Mesodermal cell (in vitro differentiated cells): Measurements from ENCODE around the gene BAZ2A. TPM values are rescaled to one million over a fixed set of nuclear protein-coding genes. Genes with fewer than 3 reads are reported as not detected.

Experiments used
- H3K27ac ChIP-seq: 2 replicates; pipeline ENCODE4 v1.7.0; 2013; ENCODE audit warnings: mild to moderate bottlenecking, low read depth, low read length, moderate library complexity; ENCODE audit not compliant: severe bottlenecking
- H3K36me3 ChIP-seq: 2 replicates; pipeline ENCODE4 v1.7.1; 2013; ENCODE audit warnings: mild to moderate bottlenecking, low read length, moderate library complexity; ENCODE audit not compliant: control insufficient read depth, insufficient read depth
- H3K4me1 ChIP-seq: one replicate; pipeline ENCODE4 v1.7.1; 2013; ENCODE audit warnings: mild to moderate bottlenecking, low read length; ENCODE audit not compliant: insufficient read depth, control insufficient read depth, poor library complexity, severe bottlenecking
- H3K4me3 ChIP-seq: 2 replicates; pipeline ENCODE4 v1.7.0; 2013; ENCODE audit warnings: low read length, control low read depth, mild to moderate bottlenecking; ENCODE audit not compliant: insufficient read depth, poor library complexity, severe bottlenecking; ENCODE audit errors: extremely low read depth
- H3K9me3 ChIP-seq: 2 replicates; pipeline ENCODE4 v1.7.1; 2013; ENCODE audit warnings: mild to moderate bottlenecking, low read length, moderate library complexity; ENCODE audit not compliant: control insufficient read depth
- WGBS, 2 experiments: methylation state at CpG; one replicate each; pipeline ENCODE4 v1.1.5; 2013; ENCODE audit warnings: missing lambda C conversion rate in 2 of 2; ENCODE audit not compliant: insufficient coverage in 2 of 2; 5-methylcytosine and 5-hydroxymethylcytosine counted together
- polyA plus RNA-seq, 2 experiments: library from polyadenylated mRNA; stranded (reverse); fragments of 50-300 nt; gene quantifications; one replicate each; pipeline ENCODE4 v1.2.3, GENCODE V29; 2013

BAZ2A gene
- polyA plus RNA-seq (2013, experiment 1 of 2): 127 TPM
- polyA plus RNA-seq (2013, experiment 2 of 2): 95.9 TPM

GRCh38 chr12:56630180-56630632, at the start of gene BAZ2A:
BAZ2A (minus strand) TSS chr12:56630326; CDS start chr12:56617530, 12,796 bp downstream.
- Histone ChIP-seq H3K4me3 (peak within 1 kb of the TSS; percentile 98), H3K4me1 (peaks cover 39% of the 10 kb centered on the region), H3K9me3 (no peaks in the 10 kb centered on the region), H3K36me3 (peaks cover 29% of the 10 kb centered on the region), H3K27ac (peak within 1 kb of the TSS; percentile 78)
- 1% methylated on average over 18 to 22 of the region's 31 CpGs for WGBS, 2 experiments

DNA sequence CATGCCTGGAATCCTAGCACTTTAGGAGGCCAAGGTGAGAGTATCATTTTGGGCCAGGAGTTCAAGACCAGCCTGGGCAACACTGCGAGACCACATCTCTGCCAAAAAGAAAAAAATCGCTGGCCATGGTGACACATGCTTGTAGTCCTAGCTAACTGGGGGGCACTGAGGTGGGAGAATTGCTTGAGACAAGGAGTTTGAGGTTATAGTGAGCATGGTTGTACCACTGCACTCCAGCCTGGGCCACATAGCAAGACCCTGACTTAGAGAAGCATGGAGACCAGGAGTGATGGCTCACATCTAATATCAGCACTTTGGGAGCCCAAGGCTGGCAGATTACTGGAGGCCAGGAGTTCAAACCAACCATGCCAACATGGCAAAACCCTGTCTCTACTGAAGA, 48.7 kb upstream of the BAZ2A start:
- 90 to 100% methylated on average over 2 of the region's 2 CpGs for WGBS, 2 experiments
- Histone ChIP-seq H3K9me3 (no peaks in the 10 kb centered on the region), H3K4me3 (no peak overlapping the region), H3K27ac (no peak overlapping the region), H3K36me3 (peaks cover 88% of the 10 kb centered on the region), H3K4me1 (peaks cover 2% of the 10 kb centered on the region)

- WGBS, 2 experiments: no CpG with 5 or more reads among the region's 1 CpG
- Histone ChIP-seq H3K36me3 (peaks cover 86% of the 10 kb centered on the region), H3K4me3 (no peak overlapping the region), H3K9me3 (no peaks in the 10 kb centered on the region), H3K27ac (no peak overlapping the region), H3K4me1 (peaks cover 2% of the 10 kb centered on the region)
These were observed 47.6 kb upstream of the BAZ2A start for GRCh38 chr12:56677680-56678079.

DNA sequence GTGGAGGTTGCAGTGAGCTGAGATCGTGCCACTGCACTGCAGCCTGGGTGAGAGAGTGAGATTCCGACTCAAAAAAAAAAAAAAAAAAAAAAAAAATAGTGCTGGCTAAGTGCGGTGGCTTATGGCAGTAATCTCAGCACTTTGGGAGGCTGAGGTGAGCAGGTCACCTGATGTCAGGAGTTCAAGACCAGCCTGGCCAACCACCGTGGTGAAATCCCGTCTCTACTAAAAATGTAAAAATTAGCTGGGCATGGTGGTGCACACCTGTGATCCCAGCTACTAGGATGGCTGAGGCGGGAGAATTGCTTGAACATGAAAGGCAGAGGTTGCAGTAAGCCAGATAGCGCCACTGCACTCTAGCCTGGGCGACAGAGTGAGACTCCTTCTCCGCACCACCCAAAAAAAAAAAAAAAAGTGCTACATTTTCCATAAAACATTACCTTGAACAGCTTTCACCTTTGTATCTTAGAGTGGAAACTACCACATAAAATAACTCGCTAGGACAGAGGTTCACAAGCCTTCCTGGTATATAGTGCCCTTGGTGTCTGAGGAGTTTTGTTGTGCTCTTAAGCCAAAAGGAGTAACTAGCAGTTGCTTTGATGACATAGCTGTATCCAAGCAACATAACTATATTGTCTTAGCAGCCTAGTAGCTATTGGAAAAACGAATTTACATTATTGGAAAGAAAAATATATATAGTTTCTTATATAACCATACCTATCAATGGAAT, 46.9 kb upstream of the BAZ2A start:
- H3K4me3 ChIP-seq: no peak overlapping the region
- 84 to 89% methylated on average over 4 to 8 of the region's 11 CpGs for WGBS, 2 experiments
- H3K27ac ChIP-seq: no peak overlapping the region

GRCh38 chr12:56671608-56672007, 41.5 kb upstream of the BAZ2A start:
- Histone ChIP-seq H3K36me3 (peaks cover 89% of the 10 kb centered on the region), H3K4me3 (no peak overlapping the region), H3K9me3 (no peaks in the 10 kb centered on the region), H3K27ac (no peak overlapping the region), H3K4me1 (no peaks in the 10 kb centered on the region)
- WGBS, 2 experiments: 94 to 100% methylated on average over 2 of the region's 2 CpGs

More for the DNA sequence above, 46.9 kb upstream of the BAZ2A start:
- Histone ChIP-seq H3K9me3 (no peaks in the 10 kb centered on the region), H3K4me1 (peaks cover 1% of the 10 kb centered on the region), H3K36me3 (peaks cover 83% of the 10 kb centered on the region)

DNA sequence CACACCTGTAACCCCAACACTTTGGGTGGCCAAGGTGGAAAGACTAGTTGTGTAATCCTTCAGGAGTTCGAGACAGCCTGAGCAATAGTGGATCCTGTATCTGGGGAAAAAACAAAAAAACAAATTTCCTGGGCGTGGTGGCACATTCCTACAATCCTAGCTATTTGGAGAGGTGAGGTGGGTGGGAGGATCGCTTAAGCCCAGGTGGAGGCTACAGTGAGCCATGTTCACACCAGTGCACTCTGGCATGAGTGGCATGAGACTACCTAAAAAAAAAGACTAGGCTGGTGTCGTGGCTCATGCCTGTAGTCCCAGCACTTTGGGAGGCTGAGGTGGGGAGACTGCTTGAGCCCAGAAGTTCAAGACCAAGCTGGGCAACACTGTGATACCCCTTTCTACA, 40.7 kb upstream of the BAZ2A start:
- no peaks in the 10 kb centered on the region for H3K9me3 ChIP-seq
- no peak overlapping the region for H3K27ac ChIP-seq
- WGBS, 2 experiments: 93 to 95% methylated on average over 4 of the region's 4 CpGs
- H3K4me3 ChIP-seq: no peak overlapping the region
- no peaks in the 10 kb centered on the region for H3K4me1 ChIP-seq
- H3K36me3 ChIP-seq: peaks cover 90% of the 10 kb centered on the region

DNA sequence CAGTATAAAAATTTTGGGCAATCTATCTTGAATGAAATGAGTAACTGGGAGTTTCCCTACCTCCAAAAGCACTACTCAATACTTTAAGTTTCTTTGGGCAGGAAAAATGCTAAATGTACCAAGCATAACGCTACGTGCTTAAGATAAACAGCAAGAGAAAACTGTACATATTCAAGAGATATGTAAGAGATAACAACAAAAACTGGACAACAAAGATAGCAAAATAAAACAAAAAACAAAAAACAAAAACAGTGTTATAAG, 38.0 kb upstream of the BAZ2A start:
- H3K36me3 ChIP-seq: peaks cover 94% of the 10 kb centered on the region
- no peak overlapping the region for H3K4me3 ChIP-seq
- H3K9me3 ChIP-seq: no peaks in the 10 kb centered on the region
- H3K4me1 ChIP-seq: no peaks in the 10 kb centered on the region
- WGBS, 2 experiments: no CpG with 5 or more reads among the region's 2 CpGs
- H3K27ac ChIP-seq: no peak overlapping the region

- Histone ChIP-seq H3K4me1 (no peaks in the 10 kb centered on the region), H3K4me3 (no peak overlapping the region), H3K36me3 (peaks cover 46% of the 10 kb centered on the region), H3K27ac (no peak overlapping the region), H3K9me3 (no peaks in the 10 kb centered on the region)
- WGBS, 2 experiments: 90 to 92% methylated on average over 12 of the region's 13 CpGs
These were observed 32.0 kb upstream of the BAZ2A start for GRCh38 chr12:56661979-56662638.

- no peak overlapping the region for H3K4me3 ChIP-seq
- WGBS, 2 experiments: 88 to 95% methylated on average over 4 to 5 of the region's 7 CpGs
These were observed 31.4 kb upstream of the BAZ2A start for GRCh38 chr12:56661560-56661959.

DNA sequence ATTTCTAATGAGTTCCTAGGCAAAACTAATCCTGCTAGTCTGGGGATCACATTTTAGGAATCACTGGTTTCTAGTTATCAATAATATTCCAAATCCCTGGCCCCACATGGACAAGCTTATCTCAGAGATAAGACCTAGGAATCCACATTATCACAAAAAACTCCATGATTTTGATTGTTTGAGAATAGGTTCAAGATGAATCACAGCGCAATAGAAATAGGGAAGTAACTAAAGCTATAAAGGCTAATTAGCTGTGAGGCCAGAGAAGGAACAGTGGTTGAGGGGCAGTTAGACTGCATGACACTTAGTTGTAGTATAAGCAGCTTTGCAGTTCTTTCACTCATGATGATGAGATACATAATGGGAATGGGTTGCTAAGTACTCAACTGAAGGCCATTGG, 28.8 kb upstream of the BAZ2A start:
- Histone ChIP-seq H3K27ac (no peak overlapping the region), H3K4me1 (no peaks in the 10 kb centered on the region), H3K36me3 (peaks cover 16% of the 10 kb centered on the region), H3K4me3 (no peak overlapping the region), H3K9me3 (no peaks in the 10 kb centered on the region)
- WGBS, 2 experiments: 100% methylated on average over 1 of the region's 1 CpG

More at GRCh38 chr12:56661560-56661959, 31.4 kb upstream of the BAZ2A start:
- H3K9me3 ChIP-seq: no peaks in the 10 kb centered on the region
- no peak overlapping the region for H3K27ac ChIP-seq
- peaks cover 40% of the 10 kb centered on the region for H3K36me3 ChIP-seq
- no peaks in the 10 kb centered on the region for H3K4me1 ChIP-seq
